HG03439 (cell line): ENCODE measurements around the gene DAPP1.

ENCODE experiments used
- ATAC-seq: cut with Tn5 transposase; IDR thresholded peaks from one replicate; pipeline ENCODE4 v1.9.1; 2021; ENCODE audit warnings: mild to moderate bottlenecking, moderate library complexity; ENCODE audit not compliant: unreplicated experiment

Gene DAPP1

DNA sequence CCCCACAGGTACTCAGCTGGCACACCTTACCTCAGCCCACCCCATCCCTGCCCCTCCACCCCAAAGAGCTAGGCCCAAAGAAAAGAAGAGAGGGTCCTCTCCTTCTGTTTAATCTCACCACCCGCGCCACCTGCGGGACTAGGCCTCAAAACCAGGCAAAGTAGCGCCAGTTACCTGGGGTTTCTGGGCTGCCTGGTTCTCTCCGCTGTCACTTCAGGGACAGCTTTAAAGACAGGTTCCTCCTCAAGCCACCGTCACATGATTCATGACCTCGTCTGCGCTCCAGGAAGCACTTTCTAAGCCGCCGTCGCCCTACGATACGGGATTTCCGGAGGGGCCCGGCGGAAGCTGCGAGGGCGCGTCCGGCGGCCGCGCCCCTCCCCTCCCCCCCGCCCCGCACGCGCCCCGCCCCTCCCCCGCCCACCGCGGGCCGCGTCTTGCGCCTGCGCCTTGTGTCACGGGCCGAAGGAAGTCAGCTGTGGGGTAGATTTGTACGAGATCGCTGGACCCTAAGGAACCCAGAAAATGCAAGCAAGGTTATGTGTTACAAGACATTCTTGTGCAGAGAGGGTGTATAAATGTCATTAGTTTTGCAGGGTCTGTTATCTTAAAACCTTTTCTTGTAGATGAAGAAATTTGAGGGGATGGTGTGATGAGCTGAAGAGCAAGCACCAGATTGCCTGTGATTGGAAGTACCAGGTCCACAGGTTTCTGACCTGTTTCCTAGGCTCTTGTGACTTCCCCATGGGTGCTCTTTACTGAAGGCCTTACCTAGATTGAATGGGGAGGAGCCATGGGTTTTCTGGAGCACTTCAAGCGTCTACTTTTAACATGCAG, 77.8 kb downstream of the DAPP1 start, which contains the start of gene LAMTOR3:
Gene LAMTOR3, minus strand, starts transcription at position 267 of the 837 bp plus-strand sequence. CDS start 464 bp downstream, outside the sequence.
- peak; percentile 100 for ATAC-seq

GRCh38 chr4:99894998-99895397, 78.4 kb downstream of the DAPP1 start:
- no peak for ATAC-seq

- no peak for ATAC-seq
These were observed 98.8 kb downstream of the DAPP1 start for GRCh38 chr4:99915449-99915848.

- no peak for ATAC-seq
These were observed 100.9 kb downstream of the DAPP1 start for GRCh38 chr4:99917575-99917974.

GRCh38 chr4:99918656-99919055, 102.0 kb downstream of the DAPP1 start:
- no peak for ATAC-seq
